NCI-H345 treated with DMSO at 0.1 percent for 48 hours (cell line): Measurements from ENCODE around the gene RHBDD1.

Experiments used
- DNase-seq: peaks from one replicate; lab custom pipeline; 2025; ENCODE audit not compliant: unreplicated experiment; lab: John Stamatoyannopoulos, UW

The RHBDD1 gene

DNA sequence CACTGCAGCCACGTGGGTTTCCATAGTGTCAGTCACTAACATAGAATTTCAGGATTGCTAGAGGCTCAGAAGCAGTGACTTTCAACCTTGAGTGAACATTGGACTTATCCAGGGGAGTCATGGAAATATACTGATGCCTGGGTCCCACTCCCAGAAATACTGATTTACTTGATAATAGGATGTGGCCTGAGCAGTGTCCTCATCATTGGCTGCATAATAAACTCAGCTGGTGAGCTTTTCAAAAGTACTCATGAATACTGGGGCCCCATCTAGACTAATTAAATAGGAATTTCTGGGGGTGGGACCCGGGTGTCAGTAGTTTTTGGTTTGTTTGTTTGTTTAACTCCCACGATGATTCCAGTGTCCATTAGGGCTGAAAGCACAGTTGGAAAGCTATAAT lies 186.8 kb downstream of the RHBDD1 start:
- DNase-seq: no peak

DNA sequence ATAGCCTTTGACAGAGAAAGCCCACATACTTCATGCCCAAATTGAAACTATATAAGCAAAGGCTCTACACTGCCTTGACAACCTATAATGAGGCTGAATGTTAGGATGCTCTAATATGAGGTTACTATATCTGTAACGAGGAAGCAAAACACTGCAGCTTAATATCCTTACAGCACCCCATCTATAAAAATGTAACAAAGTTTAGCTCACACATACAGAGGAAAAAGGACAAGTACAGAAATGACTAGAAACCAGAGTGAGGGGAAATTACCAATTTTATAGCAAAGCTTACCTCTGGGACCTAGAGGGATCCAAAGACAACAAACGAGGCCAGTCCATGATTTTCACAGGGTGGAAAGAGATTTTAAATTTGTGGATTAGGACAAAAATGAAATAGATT lies 189.7 kb downstream of the RHBDD1 start:
- no peak for DNase-seq

DNA sequence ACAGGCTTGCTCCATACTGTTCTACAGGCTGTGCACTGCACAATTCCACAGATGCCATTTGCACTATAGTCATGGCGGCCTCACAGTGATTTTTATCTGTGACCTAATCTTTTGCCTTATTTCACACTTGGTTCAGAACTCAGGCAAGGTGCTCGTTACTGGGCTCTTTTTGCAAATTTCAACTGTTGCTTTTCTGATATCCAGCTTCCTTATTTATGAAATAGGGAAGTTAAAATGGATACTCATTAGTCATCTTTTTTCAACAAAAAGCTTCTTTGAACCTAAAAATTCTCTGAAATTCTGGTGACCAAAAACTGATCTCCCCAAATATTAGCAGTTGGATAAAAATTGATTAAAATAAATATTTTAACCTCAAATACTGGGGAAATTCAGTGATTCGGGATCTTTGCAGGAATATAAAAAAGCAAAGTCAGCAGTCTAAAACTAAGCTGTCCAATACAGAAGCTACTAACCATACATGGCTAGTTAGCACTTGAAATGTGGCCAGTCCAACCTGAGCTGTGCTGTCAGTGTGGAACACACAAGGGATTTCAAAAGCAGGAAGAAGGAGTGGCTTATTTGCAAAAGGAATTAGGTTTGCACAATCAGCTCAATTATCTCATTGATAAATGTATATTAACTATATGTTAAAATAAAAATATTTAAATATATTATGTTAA lies 193.7 kb downstream of the RHBDD1 start:
- no peak for DNase-seq

DNA sequence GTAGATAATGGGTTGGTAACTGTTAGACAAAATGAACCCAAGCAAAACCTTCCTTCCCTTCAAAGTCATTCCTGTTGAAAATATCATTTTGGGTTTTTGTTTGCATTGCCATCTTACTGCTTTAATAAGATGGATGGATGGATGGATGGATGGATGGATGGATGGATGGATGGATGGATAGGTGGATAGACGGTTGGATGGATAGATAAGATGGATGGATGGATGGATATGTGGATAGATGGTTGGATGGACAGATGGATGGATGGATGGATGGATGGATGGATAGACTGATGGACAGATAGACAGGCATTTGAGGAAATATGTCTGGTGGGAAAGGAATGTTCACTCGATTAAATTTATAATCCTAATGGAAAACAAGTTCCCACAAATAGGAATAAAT lies 194.9 kb downstream of the RHBDD1 start:
- DNase-seq: no peak

DNA sequence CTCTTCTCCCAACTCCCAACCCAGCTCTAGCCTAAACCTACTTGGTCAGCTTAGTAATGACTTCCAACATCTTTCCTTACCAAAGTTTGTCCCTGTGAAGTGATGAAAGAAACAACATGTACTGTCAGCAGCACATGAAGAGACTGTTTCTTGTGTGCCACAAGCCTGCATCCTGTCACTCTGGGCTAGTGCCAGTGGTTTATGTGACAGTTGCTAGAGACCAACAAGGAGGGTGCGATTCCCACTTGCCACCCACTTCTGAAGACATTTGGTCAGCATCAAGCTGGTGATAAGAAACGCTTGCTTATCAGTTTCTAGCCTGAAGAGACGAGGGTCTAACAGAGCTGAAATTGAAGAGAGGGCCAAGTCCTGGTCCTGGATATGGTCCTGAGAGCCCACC lies 195.5 kb downstream of the RHBDD1 start:
- no peak for DNase-seq

DNA sequence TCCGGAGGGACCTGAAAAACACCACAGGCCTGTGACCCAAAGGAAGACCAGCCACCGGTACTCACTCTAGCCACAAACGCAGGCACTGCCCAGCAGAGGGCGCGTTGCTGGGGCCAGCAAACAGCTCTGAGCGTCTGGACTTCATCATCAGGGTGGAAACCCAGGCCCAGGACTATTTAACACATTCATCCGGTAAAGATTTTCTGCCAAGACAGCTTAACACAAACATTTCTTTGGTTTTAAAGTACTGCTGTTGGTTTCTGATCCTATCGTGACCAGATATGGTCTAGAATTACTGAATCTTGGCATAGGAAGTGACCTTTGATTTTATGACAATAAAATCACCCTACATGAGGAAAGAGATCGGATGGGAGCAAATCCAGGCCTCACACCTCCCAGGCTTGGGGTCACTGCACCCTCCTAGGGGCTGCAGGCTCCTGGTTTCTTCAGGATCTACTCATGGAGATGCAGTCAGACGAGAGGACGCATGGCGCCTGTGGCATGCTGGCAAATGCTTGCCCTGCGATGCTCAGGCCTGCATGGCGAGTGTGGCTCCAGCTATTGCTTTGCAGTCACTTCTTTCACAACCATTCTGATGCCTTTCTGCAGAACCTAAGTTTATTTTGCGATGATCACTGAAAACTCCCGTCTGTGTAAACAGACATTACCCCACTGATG lies 197.8 kb downstream of the RHBDD1 start:
- DNase-seq: no peak

DNA sequence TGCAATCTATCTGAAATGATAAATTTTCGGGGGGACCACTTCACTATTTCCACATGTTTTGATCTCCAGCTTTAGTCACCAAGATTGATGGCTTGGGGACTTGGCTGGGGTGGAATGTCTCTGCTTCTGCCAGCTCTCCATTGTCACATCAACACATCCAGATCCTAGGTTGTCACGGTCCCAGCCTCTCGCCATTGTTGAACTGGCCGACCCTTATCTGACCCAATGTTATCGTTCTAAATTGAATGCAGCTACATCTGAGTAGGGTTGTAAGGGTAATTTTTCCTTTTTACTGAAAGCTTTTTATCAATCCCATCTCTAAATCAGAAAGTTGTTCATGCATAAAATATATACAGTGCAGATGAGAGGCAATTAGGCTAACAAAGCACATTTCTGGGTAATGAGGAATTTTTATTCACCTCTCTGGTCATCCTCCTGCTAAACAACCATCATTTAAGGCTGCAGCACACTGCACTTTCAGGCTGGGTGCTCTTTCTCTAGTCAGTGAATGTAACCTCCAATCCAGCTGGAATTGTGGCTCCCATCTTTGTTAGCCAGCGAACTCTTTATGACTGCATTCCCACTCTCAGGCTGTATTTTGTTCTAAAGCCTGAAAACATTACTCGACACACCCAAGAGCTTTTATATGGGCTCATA lies 200.0 kb downstream of the RHBDD1 start:
- no peak for DNase-seq

DNA sequence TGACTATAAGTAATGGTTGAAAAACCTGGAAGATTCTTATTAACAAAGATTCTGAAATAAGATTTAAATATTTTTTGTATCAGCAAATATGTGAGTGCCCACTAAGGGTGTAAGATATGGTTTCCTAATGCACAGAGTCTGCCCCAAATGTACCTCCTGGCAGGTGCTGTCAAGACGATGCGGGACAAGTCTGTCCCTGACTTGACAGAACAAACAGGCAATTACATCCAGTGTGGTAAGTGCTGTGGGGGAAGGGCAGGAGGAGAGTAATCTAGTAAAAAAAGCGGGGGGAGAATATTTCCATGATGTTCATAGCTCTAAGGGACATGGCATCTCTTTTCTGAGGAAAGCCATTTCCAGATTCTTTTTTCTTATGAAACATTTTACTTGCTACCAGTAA lies 200.7 kb downstream of the RHBDD1 start:
- no peak for DNase-seq

DNA sequence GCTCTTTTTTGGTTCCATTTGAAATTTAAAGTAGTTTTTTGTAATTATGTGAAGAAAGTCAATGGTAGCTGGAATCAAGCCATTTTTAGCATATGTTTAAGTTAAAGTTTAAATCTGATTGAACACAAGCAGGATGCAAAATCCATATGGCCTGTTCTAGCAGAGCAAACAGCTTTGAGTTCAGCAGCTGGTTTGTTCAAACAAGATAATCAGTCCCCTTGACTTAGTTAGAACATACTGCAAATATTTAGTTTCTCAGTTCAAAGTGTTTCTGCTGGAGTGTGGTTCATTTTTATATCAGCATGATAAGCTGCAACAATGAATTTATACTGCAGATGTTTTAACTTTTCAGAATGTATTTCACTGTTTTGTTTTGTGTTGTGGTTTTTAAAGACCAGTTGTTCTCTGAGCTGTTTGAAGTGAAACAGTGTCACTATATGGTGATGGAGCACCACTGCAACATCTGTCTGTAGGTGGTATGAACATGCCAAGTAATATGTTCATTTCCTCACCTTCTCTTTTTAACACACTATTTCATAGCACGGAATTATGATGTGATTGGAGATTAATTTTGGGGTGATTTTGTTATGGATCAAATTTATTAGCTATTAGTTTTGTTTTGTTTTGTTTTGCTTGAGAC lies 202.8 kb downstream of the RHBDD1 start:
- no peak for DNase-seq

DNA sequence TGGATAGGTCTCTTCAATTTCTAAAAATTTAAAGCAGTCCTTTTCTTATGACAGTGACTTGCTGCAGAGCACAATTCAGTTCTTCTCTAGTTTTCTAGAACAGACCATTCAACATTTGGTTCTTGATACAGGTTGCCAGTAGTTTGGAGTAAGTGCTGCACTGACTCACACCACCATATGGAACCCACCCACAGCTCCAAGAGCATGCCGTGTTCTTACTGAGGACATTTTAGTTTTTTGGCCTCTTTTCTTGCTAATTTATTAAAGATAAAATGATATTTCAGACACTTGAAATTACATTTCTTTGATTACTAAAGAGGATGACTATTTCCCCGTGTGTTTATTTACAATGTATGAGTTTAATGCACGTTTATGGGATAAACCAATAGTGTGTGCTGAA lies 208.1 kb downstream of the RHBDD1 start:
- DNase-seq: no peak
